ENCODE results near the gene IL4I1.

Gene IL4I1

DNA sequence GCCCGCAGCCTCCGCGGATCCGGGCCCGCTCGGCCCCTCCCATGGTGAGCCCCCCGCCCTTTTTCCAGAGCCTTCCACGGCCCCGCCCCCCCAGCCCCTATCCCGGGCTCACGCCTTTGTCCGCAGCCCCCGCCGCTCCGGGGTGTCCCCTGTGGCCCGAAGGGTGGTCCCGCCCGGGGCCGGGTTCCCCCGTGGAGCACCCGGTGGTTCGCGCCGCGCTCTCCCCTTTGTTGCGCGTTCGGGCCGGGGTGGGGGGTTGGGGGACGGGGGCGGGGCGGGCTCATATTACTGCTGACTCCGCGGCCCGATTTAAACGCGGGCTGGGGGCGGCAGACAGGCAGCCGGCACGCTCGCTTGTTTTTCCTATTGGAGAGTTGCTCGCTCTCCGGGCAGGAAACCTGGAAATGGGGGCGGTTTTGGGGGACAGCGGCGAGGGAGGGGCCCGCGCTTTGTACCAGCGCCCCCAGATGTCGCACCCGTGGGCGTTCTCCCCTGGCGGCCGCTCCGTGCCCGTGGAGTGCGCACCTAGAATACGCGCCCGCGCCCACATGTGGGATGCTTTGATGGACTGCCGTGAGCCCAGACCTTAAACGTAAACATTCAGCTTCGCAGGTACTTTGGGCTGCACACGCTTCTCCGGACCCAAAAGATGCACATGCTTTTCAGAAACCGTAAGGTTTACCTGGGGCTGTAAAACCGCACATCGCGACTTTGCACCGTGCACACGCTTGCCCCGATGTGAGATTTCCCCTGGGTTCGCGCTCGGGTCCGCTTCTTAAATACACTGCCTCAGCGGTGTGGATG lies 45.0 kb downstream of the IL4I1 start:
- no peak for DNase-seq (ENCODE audit: low read depth)

DNA sequence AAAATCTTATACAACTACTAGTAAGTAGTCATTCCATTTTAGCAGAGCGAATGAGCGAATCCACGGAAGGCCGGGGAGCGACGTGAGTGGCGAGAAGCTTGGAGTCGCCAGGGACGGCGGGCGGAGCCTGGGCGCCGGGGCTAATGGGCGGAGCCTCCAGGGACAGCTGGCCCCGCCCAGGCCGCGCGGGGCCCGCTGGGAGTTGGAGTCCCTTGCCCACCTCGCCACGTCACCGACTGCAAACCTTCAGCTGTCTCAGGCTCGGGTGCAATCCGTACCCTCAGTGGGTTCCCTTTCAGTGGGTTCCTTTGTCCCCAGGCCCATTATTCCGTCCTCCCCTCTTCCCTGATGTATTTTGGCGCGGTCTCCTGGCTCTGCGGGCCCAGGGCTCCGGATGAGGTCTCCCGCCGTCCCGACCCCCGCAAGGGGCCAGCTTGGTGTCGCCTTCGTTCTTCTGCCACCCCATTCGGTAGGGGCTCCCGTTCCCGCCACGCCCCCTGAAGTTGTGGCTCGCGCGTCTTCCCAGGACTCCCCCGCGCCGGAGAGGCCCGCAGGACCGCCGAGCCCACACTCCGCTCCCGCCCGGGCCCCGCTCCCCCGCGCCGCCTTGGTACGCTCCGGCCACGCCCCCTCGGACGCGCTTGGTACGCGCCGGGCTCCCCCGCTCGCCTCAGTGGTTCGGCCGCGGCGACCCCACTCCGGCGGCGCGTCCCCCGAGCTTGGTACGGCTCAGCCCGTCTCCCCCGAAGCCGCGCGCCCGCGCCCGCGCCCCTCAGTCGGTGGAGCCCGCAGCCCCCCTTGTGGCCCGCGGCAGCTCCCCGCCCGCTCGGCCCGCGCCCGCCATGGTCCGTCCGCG lies 46.0 kb downstream of the IL4I1 start, which contains the start of gene PTOV1:
Gene PTOV1 (plus strand): TSS at position 673 of the 856 bp plus-strand sequence.
- DNase-seq (ENCODE audit: low read depth) = peak; percentile 75

DNA sequence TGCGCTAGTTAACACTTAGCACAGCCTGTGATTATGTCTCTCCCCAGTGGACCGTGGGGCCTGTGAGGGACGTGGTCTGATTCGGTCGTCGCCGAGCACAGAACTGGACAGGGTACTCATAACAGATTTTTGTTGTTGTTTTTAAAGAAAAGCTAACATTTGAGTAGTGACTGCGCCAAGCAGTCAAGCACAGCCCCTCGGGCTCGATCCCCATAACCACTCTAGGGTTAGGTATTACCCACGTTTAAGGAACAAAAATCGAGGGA lies 46.5 kb downstream of the IL4I1 start:
- no peak for DNase-seq (ENCODE audit: low read depth)

DNA sequence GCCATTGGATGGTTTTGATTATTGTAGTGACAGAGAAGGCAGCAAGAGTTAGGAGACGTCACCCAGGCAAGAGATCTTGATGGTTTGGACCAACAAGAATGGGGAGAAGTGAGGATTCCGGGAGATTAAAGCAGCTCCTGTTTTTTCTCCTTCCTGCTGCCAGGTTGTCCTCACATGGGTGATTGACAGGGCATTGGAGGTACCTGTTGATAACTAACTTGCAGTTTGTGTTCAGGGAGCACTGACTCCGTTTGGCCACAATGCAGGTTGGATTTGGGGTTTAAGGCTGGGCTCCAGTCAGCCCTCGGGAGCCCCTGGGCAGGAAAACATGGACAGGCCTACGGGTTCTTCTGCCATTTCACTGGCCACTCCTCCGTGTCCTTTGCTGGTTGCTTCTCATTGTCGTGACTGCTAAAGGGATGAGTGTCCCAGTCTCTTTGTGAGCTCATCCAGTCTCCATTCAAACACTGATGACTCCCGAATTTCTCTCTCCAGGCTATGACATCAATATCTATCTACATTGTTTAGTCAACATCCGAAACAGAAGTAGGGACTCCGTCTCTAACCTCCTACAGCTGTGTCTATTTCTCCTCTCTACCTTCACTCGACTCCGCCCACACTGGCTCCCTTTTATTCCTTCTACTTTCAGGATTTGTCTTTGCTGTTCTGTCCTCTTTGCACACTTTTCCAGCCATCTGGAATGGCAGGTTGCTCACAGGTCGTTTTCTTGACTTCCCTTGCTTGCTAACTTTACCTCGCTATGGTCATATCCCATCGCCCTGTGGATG lies 47.1 kb downstream of the IL4I1 start:
- DNase-seq (ENCODE audit: low read depth) = no peak

DNA sequence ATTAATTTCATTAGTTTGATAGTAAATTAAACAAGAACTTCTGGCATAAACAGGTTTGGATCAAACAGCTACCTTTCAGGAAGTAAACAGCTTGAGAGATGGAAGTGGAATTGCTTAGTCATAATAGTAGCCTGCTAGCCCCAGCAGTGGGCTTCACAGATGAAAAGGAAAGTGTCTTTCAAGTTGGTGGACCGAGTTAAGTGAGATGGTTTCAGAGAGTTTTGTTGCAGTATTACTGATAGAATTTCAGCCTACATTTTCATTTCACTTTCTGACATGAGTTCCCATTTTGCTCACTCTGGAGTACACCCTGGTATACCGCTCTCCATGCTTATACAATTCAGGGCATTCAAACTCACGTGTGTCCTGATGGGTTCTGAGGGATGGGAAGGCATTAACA lies 47.7 kb downstream of the IL4I1 start:
- DNase-seq (ENCODE audit: low read depth) = no peak

DNA sequence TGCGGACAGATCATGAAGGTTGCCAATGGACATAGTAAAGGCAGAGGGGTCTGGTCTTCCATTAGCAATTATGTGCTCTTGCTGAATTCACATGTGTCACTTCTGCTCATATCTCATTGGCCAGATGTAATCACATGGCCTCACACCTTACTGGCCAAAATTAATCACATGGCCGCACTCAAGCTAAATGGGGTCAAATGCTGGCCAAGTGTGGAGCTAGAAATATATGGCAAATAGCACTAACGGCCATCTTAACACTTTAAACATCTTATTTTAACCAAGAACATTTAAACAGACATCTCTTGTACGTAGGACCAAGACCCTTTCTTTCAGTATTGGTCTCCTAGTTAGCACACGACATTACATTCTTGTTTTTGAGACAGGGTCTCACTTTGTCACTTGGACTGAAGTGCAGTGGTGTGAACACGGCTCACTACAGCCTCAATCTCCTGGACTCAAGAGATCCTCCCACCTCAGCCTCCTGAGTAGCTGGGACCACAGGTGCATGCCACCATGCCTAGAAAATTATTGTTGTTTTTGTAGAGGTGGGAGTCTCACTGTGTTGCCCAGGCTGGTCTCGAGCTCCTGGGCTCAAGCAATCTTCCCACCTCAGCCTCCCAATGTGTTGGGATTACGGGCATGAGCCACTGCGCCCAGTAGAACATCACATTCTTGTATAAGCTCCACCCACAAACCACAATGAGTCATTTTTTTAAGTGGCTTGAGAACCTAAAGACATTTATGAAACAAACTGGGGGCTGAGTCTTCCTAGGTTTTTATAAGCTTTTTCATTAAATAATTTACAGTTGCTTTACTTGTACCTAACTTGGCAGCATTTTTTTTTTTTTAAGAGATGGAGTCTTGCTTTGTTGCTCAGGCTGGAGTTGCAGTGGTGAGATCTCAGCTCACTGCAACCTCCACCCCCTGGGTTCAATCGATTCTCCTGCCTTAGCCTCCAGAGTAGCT lies 48.7 kb downstream of the IL4I1 start:
- peak; percentile 87 for DNase-seq (ENCODE audit: low read depth)

DNA sequence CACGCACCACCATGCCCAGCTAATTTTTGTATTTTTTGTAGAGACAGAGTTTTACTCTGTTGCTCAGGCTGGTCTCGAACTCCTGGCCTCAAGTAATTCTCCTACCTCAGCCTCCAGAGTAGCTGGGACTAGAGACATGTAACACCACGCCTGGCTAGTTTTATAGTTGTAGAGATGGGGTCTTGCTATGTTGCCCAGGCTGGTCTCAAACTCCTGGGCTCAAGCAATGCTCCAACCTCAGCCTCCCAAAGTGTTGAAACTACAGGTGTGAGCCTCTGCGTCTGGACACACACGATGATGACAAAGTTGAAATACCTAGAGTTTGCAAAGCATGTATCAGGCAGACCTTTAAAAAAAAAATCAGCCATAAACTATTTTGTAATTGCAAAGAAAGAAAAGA lies 50.3 kb downstream of the IL4I1 start:
- DNase-seq (ENCODE audit: low read depth) = no peak

DNA sequence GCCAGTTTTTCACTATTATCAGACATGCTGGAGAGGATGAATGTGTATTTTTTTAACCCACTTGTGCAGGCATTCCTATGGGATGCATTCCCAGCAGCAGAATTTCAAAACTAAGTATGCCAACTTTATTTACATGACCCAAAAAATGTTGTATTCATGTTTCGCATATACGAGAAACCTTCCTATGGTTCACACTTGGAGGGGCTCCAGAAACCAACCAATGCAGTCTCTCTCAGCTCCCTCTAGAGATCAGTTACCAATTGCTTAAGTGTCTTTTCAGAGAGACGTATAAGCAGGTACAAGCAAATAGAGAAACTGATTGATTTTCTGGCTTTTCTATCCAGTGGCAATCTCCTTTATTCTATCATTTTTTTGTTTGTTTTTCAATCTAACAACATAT lies 51.3 kb downstream of the IL4I1 start:
- no peak for DNase-seq (ENCODE audit: low read depth)

DNA sequence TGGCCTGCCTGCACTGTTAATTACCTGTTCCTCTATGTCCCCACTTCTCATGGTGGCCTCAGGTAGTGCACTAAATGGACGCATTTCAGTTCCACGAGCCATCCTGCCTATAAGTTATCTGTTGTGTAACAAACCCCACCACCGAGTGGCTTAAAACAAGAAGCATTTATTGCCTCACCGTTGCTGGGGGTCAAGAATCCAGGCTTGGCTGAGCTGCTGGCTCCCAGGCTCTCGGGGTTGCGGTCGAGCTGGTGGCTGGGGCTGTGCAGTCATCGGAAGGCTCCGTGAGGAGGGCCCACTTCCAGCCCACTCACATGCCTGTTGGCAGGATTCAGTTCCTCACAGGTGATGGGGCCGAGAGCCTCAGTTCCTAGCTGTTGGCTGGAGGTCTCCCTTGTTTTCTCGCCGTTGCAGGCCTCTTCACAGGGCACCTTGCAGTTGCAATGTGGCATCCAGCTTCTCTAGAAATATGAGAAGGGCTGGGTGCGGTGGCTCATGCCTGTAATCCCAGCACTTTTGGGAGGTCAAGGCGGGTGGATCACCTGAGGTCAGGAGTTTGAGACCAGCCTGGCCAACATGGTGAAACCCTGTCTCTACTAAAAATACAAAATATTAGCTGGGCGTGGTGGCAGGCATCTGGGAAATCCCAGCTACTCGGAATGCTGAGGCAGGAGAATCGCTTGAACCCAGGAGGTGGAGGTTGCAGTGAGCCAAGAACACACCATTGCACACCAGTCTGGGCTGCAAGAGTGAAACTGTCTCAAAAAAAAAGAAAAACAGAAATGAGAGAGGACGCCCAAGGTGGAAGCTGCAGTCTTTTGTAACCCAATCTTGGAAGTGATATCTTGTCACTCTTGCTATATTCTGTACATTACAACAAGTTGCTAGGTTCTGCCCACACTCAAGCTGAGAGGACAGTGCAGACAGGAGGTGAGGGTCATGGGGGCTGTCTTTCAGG lies 52.3 kb downstream of the IL4I1 start:
- DNase-seq (ENCODE audit: low read depth) = no peak

DNA sequence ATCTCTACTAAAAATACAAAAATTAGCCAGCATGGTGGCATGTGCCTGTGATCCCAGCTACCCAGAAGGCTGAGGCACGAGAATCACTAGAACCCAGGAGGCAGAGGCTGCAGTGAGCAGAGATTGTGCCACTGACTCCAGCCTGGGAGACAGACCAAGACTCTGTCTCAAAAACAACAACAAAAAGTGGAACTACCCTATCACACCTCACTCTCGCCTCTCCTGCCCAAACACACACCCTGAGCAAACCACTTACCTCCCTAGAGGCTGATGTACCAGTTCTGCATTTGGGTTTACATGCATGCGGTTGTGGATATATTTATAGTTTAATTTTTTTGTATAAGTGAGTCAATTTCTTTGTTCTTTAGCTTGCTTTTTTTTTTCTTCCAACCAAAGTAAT lies 53.4 kb downstream of the IL4I1 start:
- DNase-seq (ENCODE audit: low read depth) = no peak

DNA sequence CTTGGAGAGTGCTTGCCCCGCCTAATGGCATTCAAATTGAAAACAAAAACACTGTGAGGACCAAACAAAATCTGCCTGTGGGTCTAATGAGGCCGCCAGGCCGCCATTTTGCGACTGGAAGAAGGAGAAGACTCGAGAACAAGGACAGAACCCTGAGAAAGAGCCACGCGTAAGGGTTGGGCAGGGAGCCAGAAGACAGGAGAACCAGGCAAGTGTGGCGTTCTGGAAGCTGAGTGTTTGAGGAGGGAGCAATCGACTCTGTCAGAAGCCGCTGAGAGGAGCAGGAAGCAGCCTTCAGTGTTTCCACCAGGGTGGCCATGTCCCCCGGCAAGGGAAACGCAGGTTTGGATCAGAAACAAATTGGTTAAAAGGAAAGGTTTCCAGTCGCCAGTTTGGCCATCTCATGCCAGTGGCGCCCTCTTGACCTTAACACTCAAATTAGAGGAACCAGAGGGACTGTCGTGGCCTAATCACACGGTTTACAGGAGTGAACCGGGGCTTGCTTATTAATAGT lies 55.9 kb downstream of the IL4I1 start:
- DNase-seq (ENCODE audit: low read depth) = no peak

DNA sequence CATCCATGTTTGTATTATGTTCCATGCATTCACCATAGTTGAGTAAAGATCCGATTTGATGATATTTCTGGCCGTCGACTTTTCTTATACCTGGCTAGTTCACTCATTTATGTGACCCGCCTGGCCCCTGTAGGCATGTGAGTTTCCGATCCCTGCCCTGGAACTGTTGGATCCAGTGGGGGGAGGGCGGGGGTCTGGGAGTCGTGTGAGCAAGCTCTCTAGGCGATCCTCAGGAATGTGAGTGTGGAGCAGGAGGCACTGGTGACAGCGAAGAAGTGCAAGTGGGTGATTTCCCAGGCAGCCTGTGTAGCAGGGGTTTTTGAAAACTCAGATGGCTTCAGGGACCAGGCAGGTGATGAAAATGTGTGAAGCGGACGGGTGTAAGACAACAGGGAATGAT lies 56.4 kb downstream of the IL4I1 start:
- no peak for DNase-seq (ENCODE audit: low read depth)

DNA sequence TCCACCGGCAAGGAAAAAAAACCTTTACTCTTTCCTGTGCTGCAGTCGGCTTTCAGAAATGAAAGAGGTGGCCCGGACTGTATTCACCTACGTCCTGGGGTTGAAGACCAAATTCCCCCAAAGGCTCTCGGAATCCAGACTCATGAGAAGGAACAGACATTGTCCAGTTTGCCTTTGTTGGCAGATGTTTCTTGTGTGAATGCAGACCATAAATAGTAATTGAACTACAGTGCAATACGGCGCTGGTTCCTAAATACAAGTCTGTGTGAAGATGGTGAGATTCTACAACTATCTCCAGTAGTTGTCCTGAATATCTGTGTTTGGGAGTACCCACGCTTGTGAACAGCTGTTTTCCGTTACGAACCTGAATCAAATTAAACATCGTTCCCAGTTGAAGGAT lies 57.0 kb downstream of the IL4I1 start:
- no peak for DNase-seq (ENCODE audit: low read depth)
